KMS-11 (cell line): ENCODE measurements around the gene SLC13A5.

Experiments used
- H2AFZ ChIP-seq: fragments of 200-600 bp; sonication (generic); 2 replicates; pipeline ENCODE4 v1.6.1; 2016; ENCODE audit warnings: antibody characterized with exemption, mixed run types, low read depth
- H3K27ac ChIP-seq: fragments of 200-600 bp; sonication (generic); 2 replicates; pipeline ENCODE4 v1.6.1; 2016; ENCODE audit warnings: mild to moderate bottlenecking, mixed run types
- H3K27me3 ChIP-seq: fragments of 200-600 bp; sonication (generic); 2 replicates; pipeline ENCODE4 v1.6.1; 2017; ENCODE audit warnings: mild to moderate bottlenecking, low read depth, mixed run types, moderate library complexity; ENCODE audit not compliant: insufficient read depth
- H3K36me3 ChIP-seq: fragments of 200-600 bp; sonication (generic); 2 replicates; pipeline ENCODE4 v1.6.1; 2017; ENCODE audit warnings: mild to moderate bottlenecking, mixed run types; ENCODE audit not compliant: insufficient read depth
- H3K4me1 ChIP-seq: fragments of 200-600 bp; sonication (generic); 2 replicates; pipeline ENCODE4 v1.6.1; 2016; ENCODE audit warnings: mild to moderate bottlenecking, low read depth, mixed run types; ENCODE audit not compliant: poor library complexity, severe bottlenecking
- H3K4me2 ChIP-seq: fragments of 200-600 bp; sonication (generic); 2 replicates; pipeline ENCODE4 v1.7.0; 2016; ENCODE audit warnings: mild to moderate bottlenecking, mixed run types
- H3K4me3 ChIP-seq: fragments of 200-600 bp; sonication (generic); IDR thresholded peaks from 2 replicates; pipeline ENCODE4 v1.6.1; 2017; ENCODE audit warnings: low read depth, low read length, mixed read lengths; ENCODE audit not compliant: insufficient read depth
- H3K79me2 ChIP-seq: fragments of 200-600 bp; sonication (generic); 2 replicates; pipeline ENCODE4 v1.6.1; 2016; ENCODE audit warnings: low read depth, mixed run types; ENCODE audit not compliant: insufficient read depth
- H3K9ac ChIP-seq: fragments of 200-600 bp; sonication (generic); 2 replicates; pipeline ENCODE4 v1.6.1; 2016; ENCODE audit warnings: mild to moderate bottlenecking, mixed run types
- H4K20me1 ChIP-seq: fragments of 200-600 bp; sonication (generic); 2 replicates; pipeline ENCODE4 v1.6.1; 2016; ENCODE audit warnings: mild to moderate bottlenecking, mixed run types; ENCODE audit not compliant: insufficient read depth
- CTCF ChIP-seq: fragments of 200-600 bp; sonication (generic); conservative IDR thresholded peaks from 2 replicates; pipeline ENCODE4 v1.6.1; 2017; ENCODE audit warnings: low read depth, mild to moderate bottlenecking, antibody characterized with exemption, low read length, moderate library complexity, mixed read lengths

SLC13A5 gene

GRCh38 chr17:6684460-6684783 is 28.7 kb downstream of the SLC13A5 start:
- TF ChIP-seq CTCF = no peak
- Histone ChIP-seq H4K20me1 (no peaks in the 10 kb centered on the region), H3K4me2 (no peak overlapping the region), H3K27ac (no peak overlapping the region), H3K9ac (no peak overlapping the region), H3K36me3 (no peaks in the 10 kb centered on the region), H2AFZ (no peak overlapping the region), H3K4me3 (no peak overlapping the region), H3K4me1 (no peaks in the 10 kb centered on the region), H3K27me3 (no peaks in the 10 kb centered on the region), H3K79me2 (no peaks in the 10 kb centered on the region)

GRCh38 chr17:6683730-6684459 is 29.3 kb downstream of the SLC13A5 start:
- no peaks in the 10 kb centered on the region for H3K79me2 ChIP-seq
- no peak overlapping the region for H3K4me3 ChIP-seq
- H3K4me2 ChIP-seq = no peak overlapping the region
- H3K4me1 ChIP-seq = no peaks in the 10 kb centered on the region
- no peaks in the 10 kb centered on the region for H3K27me3 ChIP-seq
- no peaks in the 10 kb centered on the region for H4K20me1 ChIP-seq
- H2AFZ ChIP-seq = no peak overlapping the region
- H3K27ac ChIP-seq = no peak overlapping the region
- H3K9ac ChIP-seq = no peak overlapping the region
- H3K36me3 ChIP-seq = no peaks in the 10 kb centered on the region
- TF ChIP-seq CTCF = no peak

DNA sequence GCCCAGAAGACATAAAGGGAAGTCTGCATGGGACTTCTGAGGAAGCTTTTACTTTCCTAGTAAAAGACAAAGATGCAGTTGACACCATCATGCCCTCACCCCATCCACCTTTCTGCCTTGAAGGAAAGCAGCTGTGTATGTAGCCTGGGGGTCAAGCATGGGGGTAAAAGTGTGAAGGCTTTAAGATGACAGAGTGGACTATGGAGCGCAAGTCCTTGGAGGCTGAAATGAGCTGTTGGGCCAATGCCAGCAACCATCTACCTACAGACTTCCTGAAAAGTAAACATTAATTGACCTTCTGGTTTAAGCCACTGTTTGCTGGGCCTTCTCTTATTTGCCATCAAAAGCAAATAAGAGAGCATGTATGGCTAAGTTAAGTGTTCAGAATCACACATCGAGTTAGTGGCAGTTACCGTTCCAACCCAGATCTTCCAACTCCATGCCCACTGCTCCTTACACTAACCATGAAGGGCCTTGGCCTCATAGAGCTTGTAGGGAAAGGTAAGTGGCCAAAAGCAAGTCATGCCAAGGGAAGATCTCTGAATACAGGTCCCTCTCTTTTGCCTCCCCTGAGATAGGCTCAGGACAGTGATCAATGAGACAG is 30.0 kb downstream of the SLC13A5 start:
- Histone ChIP-seq H3K9ac (no peak overlapping the region), H3K27me3 (no peaks in the 10 kb centered on the region), H3K27ac (no peak overlapping the region), H4K20me1 (no peaks in the 10 kb centered on the region), H3K4me2 (no peak overlapping the region), H2AFZ (no peak overlapping the region), H3K4me3 (no peak overlapping the region), H3K79me2 (no peaks in the 10 kb centered on the region), H3K4me1 (no peaks in the 10 kb centered on the region), H3K36me3 (no peaks in the 10 kb centered on the region)
- TF ChIP-seq CTCF = no peak

DNA sequence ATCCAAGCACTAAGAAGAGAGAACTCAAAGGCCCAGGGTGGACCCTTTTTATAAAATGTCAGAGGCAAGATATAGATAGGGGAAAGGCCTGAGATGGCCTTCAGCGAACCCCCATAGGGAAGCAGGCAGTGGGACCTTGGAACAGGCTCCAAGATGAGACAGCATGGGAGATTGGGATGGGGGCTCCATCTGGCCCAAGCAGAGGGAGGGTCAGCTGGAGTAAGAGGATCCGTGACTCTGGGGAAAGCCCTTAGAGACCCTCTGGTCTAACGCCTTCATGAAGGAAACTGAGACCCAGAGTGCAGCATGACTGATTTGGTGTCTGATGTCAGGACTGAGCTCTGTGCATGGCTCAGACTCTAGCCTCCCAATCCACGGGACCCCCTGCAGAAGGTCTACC is 30.8 kb downstream of the SLC13A5 start:
- no peak overlapping the region for H3K9ac ChIP-seq
- H3K4me1 ChIP-seq = no peaks in the 10 kb centered on the region
- TF ChIP-seq CTCF = no peak
- H3K4me3 ChIP-seq = no peak overlapping the region
- H3K27ac ChIP-seq = no peak overlapping the region
- no peaks in the 10 kb centered on the region for H3K79me2 ChIP-seq
- H3K27me3 ChIP-seq = no peaks in the 10 kb centered on the region
- H3K36me3 ChIP-seq = no peaks in the 10 kb centered on the region
- no peak overlapping the region for H3K4me2 ChIP-seq
- no peak overlapping the region for H2AFZ ChIP-seq
- no peaks in the 10 kb centered on the region for H4K20me1 ChIP-seq
